Stimulated activated CD8-positive, alpha-beta memory T cell treated with anti-CD3 and anti-CD28 coated beads, Interleukin-12 subunit alpha, Interleukin-12 subunit beta, amount 100 ng/mL, for 4 hours (primary cell): ENCODE measurements around the gene LAT.
A peak's percentile ranks its signal among the peaks of the same experiment; 100 is the strongest.
"Not testable (repeated sequence)": the region's sequence is repeated elsewhere in the genome, so short reads cannot be mapped to it uniquely, and the experiment has no call there.

Experiments
- DNase-seq: peaks from one replicate; pipeline ENCODE4 v3.0.0-alpha.2; 2020; ENCODE audit warnings: low read depth

The LAT gene

DNA sequence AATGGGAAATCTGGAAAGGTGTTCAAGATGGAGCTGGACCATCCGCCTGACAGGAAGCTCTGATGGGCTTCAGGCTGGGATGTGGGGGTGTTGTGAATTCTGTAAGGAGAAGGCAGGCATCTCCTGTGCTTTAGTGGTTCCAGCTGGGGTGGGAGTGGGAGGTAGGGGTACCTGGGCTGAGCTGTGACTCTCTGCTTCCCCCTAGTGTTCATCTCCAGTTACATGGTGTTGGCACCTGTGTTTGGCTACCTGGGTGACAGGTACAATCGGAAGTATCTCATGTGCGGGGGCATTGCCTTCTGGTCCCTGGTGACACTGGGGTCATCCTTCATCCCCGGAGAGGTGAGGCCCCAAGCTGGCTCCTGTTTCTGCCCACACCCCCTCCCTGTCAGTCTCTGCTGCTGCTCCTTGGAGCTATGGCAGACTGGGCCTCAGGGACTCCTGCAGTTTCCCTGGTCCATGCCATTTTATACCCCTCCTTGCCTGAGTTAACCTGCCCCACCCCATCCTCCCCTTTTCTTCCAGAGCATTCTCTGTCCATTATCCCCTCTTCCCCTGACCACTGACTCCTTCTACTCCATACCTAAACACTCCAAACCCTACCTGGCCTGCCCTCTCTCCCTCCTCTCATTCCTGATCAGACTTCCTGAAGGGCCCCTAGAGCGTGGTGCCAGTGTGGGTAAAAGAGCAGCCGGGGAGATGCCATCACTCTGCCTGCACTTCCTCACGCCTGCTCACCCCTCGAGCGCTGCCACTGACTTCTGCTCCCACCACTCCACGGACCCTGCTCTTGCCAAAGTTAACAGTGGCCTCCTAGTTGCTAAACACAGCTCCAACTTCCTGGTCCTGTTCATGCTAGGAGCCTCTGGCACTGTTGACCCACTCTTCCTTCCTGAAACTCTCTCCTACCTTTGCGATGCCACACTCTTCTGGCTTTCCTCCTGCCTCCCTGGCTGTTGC, 6.9 kb upstream of the LAT start:
- DNase-seq, result no peak

DNA sequence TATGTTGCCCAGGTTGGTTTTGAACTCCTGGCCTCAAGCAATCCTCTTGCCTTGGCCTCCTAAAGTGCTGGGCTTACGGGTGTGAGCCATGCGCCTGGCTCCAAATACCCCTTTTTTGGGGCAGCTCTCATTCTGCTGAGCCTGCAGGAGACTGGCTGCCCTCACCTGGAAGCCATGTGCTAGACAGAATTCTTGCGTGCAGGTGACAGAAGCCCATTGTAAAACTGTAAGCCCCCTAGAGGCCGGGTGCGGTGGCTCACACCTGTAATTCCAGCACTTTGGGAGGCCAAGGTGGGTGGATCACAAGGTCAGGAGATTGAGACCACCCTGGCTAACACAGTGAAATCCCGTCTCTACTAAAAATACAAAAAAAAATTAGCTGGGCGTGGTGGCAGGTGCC, 4.5 kb upstream of the LAT start:
- DNase-seq, result not testable (repeated sequence)

DNA sequence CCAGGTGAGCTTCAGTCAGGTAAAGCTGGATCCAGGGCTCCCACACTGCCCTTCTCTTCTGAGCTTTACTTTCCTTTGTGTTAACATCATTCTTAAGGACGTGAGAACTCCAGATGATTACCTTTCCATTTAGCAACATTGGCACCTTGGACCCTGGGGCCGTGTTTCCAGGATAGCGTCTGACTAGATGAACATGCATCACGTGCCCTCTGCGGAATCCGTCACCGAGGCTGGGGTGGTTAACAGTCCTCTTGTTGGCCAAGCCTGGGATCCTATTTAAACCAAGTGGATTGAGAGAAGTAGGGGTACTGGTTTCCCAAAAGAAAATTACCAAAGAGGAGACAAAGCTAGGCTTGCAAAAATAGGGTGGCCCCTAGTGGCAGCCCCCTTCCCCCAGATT, 3.9 kb upstream of the LAT start:
- DNase-seq, result no peak

DNA sequence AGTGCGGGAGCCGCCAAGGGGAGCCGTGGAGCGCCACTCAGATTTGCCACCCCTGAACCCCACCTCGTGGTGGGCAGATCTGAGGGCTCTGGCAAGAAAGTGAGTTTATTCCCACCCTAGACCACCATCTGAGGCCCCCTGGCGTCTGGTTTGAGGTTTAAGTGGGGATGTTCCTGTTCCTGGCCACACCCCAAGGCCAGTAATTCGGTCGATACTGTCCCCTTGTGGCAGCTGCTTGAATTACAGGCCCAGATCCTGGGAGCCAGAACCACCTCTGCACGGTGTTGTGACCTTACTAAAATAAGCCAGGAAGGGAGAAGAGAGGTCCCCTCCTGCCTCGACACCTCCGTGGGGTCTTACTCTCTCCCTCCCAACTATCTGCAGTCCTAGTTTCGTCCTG, 3.3 kb upstream of the LAT start:
- DNase-seq, result no peak

DNA sequence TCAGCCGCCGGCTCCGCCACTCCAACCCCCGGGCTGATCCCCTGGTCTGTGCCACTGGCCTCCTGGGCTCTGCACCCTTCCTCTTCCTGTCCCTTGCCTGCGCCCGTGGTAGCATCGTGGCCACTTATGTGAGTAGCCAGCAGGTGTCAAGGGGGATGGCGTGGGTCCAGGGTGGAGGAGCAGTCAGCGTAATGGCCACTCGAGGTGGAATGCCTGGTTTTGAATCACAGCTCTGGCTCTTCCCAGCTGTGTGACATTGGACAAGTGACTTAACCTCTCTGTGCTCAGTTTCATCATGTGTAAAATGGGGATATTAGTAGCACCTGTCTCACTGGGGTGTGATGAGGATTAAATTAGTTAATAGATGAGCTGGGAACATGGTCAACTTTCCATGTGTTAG, 2.4 kb upstream of the LAT start:
- DNase-seq, result no peak

DNA sequence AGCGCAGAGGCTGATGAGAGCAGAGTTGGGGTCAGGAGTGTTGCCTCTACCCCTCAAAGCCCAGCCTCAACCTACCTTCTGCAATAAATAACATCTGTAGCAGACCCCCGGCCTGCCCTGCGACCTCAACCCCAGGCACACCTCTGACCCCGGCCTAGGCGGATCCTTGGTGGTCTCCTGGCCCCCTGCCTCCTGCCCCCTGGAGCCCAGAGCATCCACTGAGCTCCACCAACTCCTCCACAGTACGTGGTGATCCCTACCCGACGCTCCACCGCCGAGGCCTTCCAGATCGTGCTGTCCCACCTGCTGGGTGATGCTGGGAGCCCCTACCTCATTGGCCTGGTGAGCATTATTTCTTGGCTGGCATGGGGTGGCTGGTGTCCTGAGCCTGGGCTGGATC, 1.9 kb upstream of the LAT start:
- no peak for DNase-seq

DNA sequence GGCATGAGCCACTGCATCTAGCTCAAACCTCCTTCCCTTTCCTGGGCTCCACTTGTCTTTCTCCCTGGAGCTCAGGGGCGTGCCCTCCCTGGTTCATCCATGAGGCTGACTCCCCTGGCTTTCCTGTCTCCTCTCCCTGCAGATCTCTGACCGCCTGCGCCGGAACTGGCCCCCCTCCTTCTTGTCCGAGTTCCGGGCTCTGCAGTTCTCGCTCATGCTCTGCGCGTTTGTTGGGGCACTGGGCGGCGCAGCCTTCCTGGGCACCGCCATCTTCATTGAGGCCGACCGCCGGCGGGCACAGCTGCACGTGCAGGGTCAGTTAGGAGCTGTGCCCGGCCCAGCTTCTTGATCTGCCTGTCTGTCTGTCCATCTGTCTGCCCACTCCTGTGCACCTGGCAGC, 1.2 kb upstream of the LAT start:
- no peak for DNase-seq

DNA sequence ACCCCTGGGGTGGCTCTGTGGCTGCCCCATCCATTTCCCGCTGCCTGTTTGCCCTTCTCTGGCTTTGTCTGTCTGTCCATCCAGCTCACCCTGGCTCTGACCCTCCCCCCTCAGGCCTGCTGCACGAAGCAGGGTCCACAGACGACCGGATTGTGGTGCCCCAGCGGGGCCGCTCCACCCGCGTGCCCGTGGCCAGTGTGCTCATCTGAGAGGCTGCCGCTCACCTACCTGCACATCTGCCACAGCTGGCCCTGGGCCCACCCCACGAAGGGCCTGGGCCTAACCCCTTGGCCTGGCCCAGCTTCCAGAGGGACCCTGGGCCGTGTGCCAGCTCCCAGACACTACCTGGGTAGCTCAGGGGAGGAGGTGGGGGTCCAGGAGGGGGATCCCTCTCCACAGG, 761 bp upstream of the LAT start:
- DNase-seq, result no peak

DNA sequence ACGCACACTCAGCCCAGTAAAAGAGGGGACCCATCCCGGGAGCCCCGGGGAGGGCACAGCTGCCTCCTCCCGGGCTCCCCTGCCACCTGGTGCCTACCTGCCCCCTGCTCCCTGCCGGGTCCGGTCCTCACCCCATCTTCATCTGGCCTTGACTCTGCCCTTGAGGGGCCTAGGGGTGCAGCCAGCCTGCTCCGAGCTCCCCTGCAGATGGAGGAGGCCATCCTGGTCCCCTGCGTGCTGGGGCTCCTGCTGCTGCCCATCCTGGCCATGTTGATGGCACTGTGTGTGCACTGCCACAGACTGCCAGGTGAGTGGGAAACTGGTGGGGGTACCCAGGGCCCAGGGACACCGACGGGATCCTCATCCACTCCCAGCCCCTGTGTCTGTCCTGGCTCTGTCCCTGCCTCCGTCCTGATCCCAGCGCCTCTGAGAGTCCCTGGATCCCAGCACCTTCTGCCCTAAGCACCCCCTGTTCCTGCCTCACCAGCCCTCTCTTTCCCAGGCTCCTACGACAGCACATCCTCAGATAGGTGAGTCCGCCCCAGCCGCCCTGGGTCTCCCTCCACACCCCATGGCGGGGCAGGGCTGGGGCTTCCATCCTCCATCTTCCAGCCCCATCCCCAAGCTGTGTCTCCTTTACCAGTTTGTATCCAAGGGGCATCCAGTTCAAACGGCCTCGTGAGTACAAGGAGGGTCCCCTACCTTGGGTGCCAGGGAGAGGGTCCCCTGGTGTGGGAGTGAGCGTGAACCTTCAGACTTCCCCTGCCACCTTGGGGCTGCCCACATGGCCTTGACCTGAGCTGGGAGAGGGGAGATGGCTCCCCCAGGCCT, 574 bp downstream of the LAT start:
- no peak for DNase-seq

DNA sequence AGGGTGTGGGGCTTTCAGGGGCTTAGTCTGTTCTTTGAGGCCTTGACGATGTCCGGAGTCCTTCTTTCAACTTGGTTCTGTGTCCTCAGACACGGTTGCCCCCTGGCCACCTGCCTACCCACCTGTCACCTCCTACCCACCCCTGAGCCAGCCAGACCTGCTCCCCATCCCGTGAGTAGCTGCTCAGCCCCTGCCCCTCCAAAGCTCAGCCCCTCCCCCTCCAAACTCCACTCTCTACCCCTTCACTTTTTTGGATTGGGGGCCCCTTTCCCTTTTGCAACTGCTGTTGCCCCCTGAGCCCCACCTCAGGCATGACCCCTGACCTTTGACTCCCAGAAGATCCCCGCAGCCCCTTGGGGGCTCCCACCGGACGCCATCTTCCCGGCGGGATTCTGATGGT, 1.2 kb downstream of the LAT start:
- no peak for DNase-seq

DNA sequence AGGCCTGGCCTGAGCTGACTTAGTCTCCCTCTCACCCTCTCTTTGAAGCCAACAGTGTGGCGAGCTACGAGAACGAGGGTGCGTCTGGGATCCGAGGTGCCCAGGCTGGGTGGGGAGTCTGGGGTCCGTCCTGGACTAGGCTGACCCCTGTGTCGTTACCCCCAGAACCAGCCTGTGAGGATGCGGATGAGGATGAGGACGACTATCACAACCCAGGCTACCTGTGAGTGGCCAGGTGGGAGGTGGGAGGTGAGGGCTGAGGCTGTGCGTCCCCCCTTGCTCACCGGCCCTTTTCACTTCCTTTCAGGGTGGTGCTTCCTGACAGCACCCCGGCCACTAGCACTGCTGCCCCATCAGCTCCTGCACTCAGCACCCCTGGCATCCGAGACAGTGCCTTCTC, 1.6 kb downstream of the LAT start:
- DNase-seq, result no peak

DNA sequence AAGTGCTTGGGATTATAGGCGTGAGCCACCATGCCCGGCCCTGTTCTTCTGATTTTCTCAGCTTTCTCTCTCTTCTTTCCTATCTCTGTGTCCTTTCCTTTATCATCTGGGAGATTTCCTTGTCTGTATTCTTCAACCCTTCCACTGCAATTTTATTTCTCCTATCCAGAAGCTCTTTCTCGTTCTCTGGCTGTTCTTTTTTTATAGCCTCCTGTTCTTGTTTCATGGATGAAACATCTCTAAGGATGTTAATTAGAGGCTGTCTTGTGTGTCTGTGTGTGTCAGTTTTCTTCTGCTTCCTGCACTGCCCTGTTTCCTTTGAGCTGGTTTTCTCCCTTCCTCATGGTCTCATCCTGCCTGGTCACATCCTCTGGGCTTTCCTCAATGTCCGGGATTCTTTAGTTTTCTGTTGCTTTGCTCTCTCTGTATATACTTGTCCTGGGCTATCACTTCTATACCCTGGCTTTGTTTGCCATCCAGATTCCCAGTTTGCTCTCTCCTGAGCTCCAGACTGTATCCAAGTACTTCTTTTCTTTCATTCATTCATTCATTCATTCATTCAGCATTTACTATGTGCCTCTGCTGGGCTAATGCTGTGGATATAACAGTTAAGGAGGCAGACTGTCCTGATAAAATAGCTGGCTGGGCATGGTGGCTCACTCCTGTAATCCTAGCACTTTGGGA, 2.5 kb downstream of the LAT start:
- DNase-seq, result no peak

DNA sequence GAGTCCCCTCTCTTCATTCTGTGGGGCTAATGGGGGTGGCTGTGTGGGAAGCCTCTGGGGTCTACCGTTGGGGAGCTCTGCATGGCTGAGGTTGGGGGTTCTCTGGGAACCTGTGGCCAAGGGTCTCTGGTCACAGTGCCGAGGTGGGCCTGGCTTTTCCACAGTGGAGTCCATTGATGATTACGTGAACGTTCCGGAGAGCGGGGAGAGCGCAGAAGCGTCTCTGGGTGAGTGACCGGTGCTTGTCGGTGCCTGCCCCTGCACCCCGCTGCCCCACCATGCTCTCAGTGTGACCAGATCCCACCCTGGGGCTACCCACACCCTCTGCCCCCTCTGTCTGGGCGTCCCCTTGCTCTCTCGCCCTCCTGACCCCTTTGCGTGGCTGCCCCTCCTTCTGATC, 4.5 kb downstream of the LAT start:
- DNase-seq, result no peak

DNA sequence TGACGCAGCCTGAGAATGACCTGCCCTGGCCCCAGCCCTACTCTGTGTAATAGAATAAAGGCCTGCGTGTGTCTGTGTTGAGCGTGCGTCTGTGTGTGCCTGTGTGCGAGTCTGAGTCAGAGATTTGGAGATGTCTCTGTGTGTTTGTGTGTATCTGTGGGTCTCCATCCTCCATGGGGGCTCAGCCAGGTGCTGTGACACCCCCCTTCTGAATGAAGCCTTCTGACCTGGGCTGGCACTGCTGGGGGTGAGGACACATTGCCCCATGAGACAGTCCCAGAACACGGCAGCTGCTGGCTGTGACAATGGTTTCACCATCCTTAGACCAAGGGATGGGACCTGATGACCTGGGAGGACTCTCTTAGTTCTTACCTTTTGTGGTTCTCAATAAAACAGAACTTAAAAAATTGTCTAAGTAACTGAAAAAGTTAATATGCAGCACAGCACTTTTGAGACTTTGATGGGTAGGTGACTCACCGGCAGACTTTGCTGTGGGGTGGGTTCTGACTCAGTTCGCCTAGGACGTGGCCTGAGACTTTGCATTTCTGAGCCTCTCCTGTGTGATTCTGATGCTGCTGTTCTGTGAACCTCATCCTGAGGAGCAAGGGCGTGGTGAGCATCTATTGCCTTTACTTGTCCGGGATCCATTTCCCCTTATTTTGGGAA, 5.7 kb downstream of the LAT start:
- DNase-seq, result no peak

DNA sequence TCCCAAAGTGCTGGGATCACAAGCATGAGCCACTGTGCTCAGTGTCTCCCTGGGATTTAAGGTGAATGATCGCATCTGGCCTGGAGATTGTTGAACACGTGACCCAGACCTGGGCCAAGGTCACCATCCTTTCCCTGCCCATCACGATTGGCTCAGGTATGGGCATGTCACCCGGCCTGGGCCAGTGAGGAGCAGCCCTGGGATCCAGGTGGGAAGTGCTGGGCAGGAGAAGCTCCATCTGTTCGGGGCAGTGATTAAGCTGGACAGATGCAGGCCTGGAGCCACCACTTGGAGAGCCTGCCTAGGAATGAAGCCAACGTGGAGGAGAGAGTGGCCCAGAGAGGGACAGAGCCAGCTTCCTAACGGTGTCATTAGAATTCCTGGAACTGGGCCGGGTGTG, 6.8 kb downstream of the LAT start:
- DNase-seq, result no peak

DNA sequence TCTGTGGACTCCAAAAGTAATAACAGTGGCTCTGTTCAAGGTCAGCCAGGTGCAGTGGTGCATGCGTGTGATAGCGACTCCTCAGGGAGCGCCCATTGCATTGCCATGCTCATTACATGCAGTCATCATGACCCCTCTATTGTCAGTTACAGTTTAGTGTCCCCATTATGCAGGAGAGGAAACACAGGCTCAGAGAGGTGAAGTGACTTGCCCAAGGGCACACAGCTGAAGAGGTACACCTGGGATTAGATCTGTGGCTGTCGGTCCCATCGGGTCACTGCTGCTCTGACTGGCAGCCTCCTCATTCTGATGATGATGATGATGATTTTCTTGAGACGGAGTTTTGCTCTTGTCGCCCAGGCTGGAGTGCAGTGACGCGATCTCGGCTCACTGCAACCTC, 7.6 kb downstream of the LAT start:
- DNase-seq, result no peak

DNA sequence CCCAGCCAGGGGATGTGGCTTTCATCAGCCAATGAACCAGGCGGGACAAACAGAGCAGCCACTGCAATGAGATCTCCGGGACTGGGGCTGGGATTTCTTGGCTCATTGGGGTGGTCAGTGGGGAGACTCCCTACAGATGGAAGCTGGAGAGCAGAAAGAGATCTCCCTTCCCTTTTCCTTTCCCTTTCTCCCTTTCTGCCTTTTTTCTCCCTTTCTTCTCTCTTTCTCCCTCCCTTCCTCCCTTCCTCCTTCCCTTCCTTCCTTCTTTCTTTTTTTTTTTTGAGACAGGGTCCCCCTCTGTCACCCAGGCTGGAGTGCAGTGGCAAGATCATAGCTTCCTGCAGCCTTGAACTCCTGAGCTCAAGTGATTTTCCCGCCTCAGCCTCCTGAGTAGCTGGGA, 14.0 kb downstream of the LAT start:
- no peak for DNase-seq

DNA sequence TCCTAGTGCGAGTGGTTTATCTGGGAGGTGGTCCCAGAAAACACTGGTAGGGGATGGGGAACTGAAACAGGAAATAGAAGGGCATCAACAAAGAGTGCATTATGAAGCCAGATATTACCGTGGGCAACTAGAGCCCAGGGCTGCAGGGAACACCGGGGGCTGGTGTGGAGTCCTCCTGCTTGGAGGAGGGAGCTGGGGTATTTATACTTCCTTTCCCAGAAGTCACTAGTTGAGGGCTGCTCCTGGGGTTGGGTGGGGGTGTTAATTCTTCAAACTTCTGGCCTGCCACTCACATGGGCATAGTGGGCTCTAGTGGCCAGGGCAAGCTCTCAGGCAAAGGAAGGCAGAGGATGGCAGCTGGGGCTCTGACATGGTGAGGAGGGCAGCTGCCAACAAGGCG, 14.7 kb downstream of the LAT start:
- DNase-seq, result no peak

DNA sequence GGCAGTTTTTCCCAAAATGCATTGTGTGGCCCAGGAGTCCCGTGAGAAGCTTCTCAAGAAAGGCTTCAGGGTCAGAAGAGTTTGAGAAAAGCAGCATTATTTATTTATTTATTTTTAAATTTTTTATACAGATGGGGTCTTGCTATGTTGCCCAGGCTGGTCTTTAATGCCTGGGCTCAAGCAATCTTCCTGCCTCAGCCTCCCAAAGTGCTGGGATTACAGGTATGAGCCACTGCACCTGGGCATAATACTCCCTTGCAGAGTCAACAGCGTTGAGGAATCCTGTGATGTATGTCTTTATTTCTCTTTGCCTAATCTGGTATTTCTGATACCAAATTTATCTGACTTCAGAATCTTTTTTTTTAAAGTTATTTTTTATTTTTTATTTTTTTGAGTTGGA, 15.2 kb downstream of the LAT start:
- DNase-seq, result no peak

DNA sequence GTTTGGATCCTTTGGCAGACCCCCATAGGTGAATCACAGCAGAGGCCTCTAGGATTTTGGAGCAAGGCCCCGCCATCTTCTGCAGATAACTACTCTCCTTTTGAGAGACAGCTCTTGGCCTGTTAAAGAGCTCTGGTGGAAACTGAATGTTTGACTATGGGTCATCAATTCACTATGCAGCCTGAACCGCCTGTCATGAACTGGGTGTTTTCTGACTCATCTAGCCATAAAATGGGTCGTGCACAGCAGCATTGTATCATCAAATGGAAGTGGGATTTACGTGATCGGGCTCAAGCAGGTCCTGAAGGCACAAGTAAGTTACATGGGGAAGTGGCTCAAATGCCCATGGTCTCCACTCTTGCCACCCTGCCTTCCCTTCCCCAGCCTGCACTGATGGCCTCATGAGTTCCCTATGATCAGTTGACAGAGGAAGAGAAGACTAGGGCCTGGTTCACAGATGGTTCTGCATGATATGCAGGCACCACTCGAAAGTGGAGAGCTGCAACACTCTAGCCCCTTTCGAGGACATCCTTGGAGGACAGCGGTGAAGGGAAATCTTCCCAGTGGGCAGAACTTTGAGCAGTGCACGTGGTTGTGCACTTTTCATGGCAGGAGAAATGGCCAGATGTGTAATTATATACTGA, 19.8 kb downstream of the LAT start:
- not testable (repeated sequence) for DNase-seq

DNA sequence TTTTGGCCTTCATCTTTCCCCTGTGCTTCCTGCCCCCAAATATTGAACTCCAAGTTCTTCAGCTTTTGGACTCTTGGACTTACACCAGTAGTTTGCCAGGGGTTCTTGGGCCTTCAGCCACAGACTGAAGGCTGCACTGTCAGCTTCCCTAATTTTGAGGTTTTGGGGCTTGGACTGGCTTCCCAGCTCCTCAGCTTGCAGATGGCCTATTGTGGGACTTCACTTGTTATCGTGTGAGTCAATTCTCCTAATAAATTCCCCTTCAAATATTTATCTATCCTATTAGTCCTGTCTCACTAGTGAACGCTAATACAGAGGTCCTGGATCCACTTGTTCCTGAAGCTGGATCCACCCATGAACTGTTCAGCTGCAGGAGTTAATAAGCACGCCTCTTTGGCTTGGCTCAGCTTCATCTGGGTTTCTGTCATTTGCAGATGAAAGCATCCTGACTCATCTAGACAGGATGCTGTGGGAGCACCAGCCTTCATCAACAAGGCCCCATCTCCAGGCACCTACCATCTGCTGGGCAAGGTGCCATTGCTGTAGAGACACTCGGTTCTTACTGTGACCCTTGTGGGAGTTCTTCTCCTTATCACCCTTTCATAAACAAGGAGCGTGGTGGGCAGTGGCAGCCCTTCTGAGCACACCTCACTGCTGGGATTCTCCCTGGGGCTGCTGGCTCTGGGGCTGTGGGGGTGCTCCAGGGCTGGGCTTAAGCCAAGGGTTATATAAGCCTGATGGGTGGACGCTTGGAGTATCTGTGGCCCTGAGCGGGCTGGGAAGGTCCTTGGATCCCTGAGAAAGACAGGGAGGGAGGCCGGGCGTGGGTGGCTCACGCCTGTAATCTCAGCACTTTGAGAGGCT, 23.1 kb downstream of the LAT start:
- peak; percentile 36 for DNase-seq
